NB4 (cell line): ENCODE measurements around the gene UBE2D2.

Experiments
- DNase-seq: peaks from one replicate; pipeline ENCODE4 v3.0.0; 2010; ENCODE audit warnings: low read depth
- H3K4me3 ChIP-seq: one replicate; pipeline ENCODE4 v1.5.1; 2011; ENCODE audit warnings: mild to moderate bottlenecking, low read depth, low read length, moderate library complexity
- CTCF ChIP-seq: IDR thresholded peaks from one replicate; pipeline ENCODE4 v1.5.1; 2012; ENCODE audit warnings: low read depth, low read length
- MAX ChIP-seq: IDR thresholded peaks from 2 replicates; pipeline ENCODE4 v1.6.1; 2011; ENCODE audit warnings: low read depth, low read length
- MYC ChIP-seq: IDR thresholded peaks from 2 replicates; pipeline ENCODE4 v1.6.1; 2011; ENCODE audit warnings: low read depth, low read length
- POLR2A ChIP-seq: IDR thresholded peaks from 2 replicates; pipeline ENCODE4 v1.6.1; 2011; ENCODE audit warnings: mild to moderate bottlenecking; ENCODE audit not compliant: insufficient read length; ENCODE audit errors: extremely low read depth

UBE2D2 gene

GRCh38 chr5:139654871-139655491, 93.8 kb downstream of the UBE2D2 start:
- no peak for DNase-seq
- no peak for TF ChIP-seq POLR2A
- no peak for TF ChIP-seq MYC
- TF ChIP-seq CTCF, result no peak
- no peak for TF ChIP-seq MAX
- no peak overlapping the region for H3K4me3 ChIP-seq

- DNase-seq, result no peak
- no peak for TF ChIP-seq CTCF
- TF ChIP-seq MYC, result no peak
- no peak for TF ChIP-seq MAX
- TF ChIP-seq POLR2A, result no peak
- no peak overlapping the region for H3K4me3 ChIP-seq
These were observed 94.7 kb downstream of the UBE2D2 start for GRCh38 chr5:139655727-139656271.

GRCh38 chr5:139657363-139658321, 96.5 kb downstream of the UBE2D2 start:
- peak; percentile 73 for DNase-seq
- H3K4me3 ChIP-seq, result no peak overlapping the region
- TF ChIP-seq MAX (no peak), CTCF (no peak)

GRCh38 chr5:139658501-139658927, 97.4 kb downstream of the UBE2D2 start:
- no peak overlapping the region for H3K4me3 ChIP-seq
- DNase-seq, result peak; percentile 46
- TF ChIP-seq MAX, result no peak
- TF ChIP-seq CTCF, result no peak
- TF ChIP-seq POLR2A, result no peak
- no peak for TF ChIP-seq MYC

- H3K4me3 ChIP-seq, result peak overlapping the region; percentile 11
- no peak for TF ChIP-seq MYC
- peak; percentile 67 for DNase-seq
These were observed 98.0 kb downstream of the UBE2D2 start for GRCh38 chr5:139658928-139659667.
